Measurements from ENCODE around the gene KSR1.
"Not testable (repeated sequence)": the region's sequence is repeated elsewhere in the genome, so short reads cannot be mapped to it uniquely, and the experiment has no call there.

KSR1 gene

DNA sequence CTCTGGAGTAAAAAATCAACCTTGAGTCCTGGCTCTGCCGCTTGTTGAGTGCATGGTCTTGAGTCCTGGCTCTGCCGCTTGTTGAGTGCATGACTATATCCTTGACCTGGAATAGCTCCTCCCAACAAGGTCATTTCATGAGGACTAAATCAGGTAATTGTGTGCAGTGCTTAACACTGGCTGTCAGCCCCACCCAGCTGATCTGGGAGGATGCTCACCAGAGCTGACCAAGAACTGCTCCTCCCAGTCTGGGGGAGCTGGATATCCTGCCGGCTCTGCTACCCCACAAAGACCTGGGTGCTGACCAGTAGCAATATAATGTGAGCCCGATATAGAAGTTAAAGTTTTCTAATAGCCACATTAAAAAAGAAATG lies 154.0 kb downstream of the KSR1 start:
- no peak for DNase-seq (ENCODE audit: low read depth)

GRCh38 chr17:27612160-27612770 lies 156.0 kb downstream of the KSR1 start:
- no peak for DNase-seq (ENCODE audit: low read depth)

- DNase-seq (ENCODE audit: low read depth) = no peak
Observed at GRCh38 chr17:27613433-27613832, 157.2 kb downstream of the KSR1 start.

GRCh38 chr17:27615121-27615520 lies 158.9 kb downstream of the KSR1 start:
- DNase-seq (ENCODE audit: low read depth) = no peak

- DNase-seq (ENCODE audit: low read depth) = no peak
Observed at GRCh38 chr17:27616414-27616813, 160.2 kb downstream of the KSR1 start.

DNA sequence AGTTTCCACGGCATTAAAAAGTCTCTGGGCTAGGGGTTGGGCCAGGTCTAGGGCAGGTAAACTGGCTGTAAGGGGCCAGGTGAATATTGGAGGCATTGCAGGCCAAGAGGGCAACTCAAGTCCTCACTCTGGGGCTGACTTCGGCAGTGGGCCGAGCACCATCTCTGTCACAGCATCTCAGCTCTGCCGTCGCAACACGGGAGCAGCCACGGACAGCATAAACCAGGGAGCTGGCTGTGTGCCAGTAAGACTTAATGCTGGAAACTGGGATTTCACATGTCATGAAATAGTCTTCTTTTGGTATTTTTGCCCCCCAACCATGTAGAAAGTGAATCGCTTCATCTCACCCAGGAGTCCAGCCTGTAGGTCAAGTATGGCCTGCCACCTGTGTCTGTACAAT lies 162.2 kb downstream of the KSR1 start:
- DNase-seq (ENCODE audit: low read depth) = no peak

DNA sequence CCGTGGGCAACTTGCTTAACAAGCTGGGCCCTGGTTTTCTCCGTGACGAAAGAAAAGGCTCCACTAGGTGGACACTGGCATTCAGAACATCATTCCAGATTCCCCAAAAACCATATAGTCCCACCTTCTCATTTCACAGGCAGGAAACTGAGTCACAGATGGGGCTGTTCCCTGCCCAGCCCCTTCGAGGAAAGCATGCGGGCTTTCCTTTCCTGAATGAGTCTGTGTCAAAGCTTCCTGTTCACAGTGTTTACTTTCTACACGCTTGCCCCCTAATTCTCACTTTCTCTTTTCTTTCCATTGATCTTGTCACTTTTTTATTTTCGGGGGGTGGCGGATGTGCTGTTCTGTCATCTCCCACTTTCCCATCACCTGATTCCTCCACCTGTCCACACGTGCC lies 164.5 kb downstream of the KSR1 start:
- DNase-seq (ENCODE audit: low read depth) = no peak

GRCh38 chr17:27621536-27621935 lies 165.3 kb downstream of the KSR1 start:
- DNase-seq (ENCODE audit: low read depth) = no peak

GRCh38 chr17:27621942-27622559 lies 165.8 kb downstream of the KSR1 start:
- DNase-seq (ENCODE audit: low read depth) = no peak

DNA sequence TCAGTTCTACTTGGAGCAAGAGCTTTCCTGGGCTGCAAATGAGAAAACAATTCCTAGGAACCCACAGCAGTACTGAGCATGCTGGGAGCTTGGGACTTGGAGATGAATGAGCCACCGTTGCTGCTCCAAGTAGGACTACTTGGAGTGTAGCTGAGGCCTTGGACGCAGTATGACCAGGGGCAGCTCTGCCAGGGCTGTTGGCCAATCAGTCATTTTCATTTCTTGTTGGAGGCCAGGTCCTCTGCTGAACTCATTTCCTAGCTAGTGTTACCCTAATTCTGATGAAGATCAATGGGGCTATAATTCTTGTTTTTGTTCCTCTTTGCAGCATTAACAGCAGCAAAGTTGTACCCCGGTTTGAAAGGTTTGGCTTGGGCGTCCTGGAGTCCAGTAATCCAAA lies 166.7 kb downstream of the KSR1 start:
- DNase-seq (ENCODE audit: low read depth) = no peak

GRCh38 chr17:27623614-27624013 lies 167.4 kb downstream of the KSR1 start:
- DNase-seq (ENCODE audit: low read depth) = no peak

- DNase-seq (ENCODE audit: low read depth) = no peak
Observed at GRCh38 chr17:27624539-27624938, 168.3 kb downstream of the KSR1 start.

GRCh38 chr17:27625856-27626255 lies 169.6 kb downstream of the KSR1 start:
- DNase-seq (ENCODE audit: low read depth) = no peak

GRCh38 chr17:27627514-27627913 lies 171.3 kb downstream of the KSR1 start:
- DNase-seq (ENCODE audit: low read depth) = no peak

DNA sequence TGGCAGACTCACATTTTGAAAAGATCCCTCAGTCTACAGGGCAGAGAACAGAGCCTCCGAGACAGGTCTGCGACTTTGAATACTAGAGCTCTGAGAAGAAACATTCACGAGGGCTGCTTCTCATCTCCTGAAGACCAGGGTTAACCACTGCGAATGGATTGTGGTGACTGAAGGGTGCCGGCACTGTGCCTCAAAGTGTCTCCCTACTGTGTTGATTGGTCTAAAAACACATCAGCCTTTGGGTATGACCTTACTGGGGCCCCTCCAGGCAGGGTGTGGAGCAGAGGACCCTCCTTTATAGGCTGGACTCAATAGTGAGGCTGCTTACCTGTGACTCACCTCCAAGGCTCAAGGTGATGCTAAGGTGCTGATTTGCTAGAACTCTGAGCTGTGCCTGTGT lies 172.1 kb downstream of the KSR1 start:
- no peak for DNase-seq (ENCODE audit: low read depth)

DNA sequence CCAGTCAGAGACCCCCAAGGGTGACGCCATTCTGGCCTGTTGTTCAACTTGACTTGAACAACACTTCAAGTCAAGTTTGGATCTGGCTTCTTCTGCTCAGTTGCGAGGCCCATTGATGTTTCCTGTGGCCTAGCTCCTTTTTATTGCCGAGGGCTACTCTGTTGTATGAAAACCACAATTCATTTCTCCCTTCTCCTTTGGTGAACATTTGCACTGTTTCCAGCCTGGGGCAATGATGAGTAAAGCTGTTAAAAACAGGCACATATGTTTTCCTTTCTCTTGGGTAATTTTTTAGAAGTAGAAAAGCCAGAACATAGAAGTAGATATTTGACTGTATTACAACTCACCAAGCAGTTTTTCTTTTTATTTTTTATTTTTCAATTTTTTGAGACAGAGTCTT lies 173.0 kb downstream of the KSR1 start:
- DNase-seq (ENCODE audit: low read depth) = not testable (repeated sequence)

DNA sequence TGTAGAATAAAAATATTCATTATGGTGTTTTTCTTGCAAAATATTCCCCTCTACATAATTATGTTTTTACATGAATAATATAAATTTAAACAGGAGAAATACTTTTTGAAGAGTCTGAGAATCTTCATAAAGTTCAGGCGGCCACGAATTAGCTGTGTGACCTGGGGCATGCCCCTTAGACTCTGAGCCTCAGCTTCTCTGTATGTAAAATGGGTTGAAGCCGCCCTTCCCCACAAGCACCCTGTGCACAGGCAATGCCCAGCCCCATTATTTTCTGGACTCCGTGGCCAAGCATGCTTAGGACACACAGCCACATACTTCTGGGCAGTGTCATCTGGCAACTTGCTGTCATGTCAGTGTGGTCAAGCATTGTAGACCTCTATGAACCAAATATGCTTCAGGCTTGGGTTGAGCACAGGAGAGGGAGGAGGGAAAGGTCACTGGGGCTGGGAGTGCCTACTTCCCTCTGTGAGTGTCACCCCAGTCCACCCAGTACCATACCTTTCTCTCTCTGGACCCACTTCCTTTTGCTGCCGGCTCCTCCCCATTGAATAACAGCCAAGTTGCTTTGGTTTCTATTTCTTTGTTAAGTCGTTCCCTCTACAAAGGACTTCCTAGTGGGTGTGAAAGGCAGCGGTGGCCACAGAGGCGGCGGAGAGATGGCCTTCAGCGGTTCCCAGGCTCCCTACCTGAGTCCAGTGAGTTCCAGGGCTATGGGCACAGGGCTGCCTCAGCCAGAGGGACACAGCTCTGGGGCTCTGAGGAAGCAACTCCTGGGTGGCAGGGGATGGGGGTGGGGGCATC lies 174.6 kb downstream of the KSR1 start, which contains the start of gene LGALS9:
Gene LGALS9 (plus strand): TSS at position 582 of the 804 bp plus-strand sequence. CDS start 78 bp downstream, at position 660.
- DNase-seq (ENCODE audit: low read depth) = no peak

- no peak for DNase-seq (ENCODE audit: low read depth)
Observed at GRCh38 chr17:27631411-27631760, 175.1 kb downstream of the KSR1 start.

DNA sequence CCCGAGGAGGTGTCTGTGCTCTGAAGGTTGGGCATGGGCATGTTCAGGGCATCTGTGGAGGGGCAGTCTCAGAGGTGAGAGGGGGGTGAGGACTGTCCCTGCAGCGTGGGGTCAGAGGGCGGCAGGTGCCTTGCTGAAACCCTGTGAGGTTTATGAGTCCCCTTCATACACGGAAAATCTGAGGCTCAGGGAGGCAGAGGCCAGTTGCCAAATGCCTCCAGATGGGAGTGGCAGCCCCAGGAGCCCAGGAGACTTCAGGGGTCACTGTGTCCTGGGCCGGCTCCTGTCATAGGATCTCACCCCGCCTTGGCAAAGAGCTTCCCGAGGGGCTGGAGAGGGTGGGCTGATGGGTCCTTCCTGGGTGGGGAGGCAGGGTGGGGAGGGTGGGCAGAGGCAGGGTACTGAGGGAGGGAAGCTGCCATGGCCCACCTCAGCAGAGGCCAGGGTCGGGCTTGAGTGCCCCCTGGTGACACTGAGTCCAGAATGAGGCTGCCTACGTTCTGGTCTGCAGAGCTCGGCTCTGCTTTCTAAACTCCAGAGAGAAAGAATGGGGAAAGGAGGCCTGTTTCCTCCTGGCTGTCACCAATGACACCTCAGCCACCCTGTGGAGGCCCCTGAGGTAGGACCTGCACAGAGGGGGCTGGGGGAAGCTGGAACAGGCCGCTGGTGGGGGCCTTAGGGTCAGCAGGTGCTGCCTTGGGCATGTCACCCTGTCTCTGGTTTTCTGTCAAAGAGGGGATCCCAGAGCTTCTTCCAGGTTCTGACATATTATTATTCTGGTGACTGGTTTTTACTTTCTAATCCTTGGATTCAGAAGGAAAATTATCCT lies 175.9 kb downstream of the KSR1 start:
- DNase-seq (ENCODE audit: low read depth) = no peak

DNA sequence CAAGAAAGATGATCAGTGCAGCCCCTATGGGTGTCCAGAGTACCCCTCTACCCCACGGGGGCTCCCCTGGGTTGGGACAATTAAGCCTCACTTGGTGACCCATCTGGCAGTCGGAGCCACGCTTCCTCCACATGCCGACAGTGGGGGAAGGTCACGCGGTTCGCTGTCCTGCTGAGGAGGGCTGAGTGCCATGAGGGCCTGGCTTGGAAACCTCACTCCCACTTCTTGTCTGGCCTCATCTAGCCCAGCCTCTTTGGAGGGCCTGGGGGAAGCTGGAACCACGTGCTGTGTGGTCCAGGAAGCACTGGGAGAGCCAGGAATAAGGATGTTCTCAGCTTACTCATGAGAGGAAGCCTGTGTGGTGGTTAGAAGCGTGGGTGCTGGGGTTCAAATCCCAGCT lies 176.5 kb downstream of the KSR1 start:
- not testable (repeated sequence) for DNase-seq (ENCODE audit: low read depth)

- DNase-seq (ENCODE audit: low read depth) = no peak
Observed at GRCh38 chr17:27633312-27634025, 177.2 kb downstream of the KSR1 start.

GRCh38 chr17:27634026-27634335 lies 177.7 kb downstream of the KSR1 start:
- DNase-seq (ENCODE audit: low read depth) = no peak

Measured in stimulated activated CD8-positive, alpha-beta memory T cell treated with anti-CD3 and anti-CD28 coated beads, Interleukin-15, amount 100 ng/mL, for 24 hours (primary cell).